Forelimb muscle (tissue), 1 donor: ENCODE results near the gene CAPN11. TPM values are rescaled to one million over a fixed set of nuclear protein-coding genes. Genes with fewer than 3 reads are reported as not detected.

Source experiments
- DNase-seq: peaks from one replicate; pipeline ENCODE4 v3.0.0-alpha.2; 2013; ENCODE audit warnings: low read depth
- polyA plus RNA-seq: library from polyadenylated mRNA; unstranded; fragments of 120-200 nt; gene quantifications from one replicate; pipeline ENCODE4 v1.2.1, GENCODE V29; 2013; ENCODE audit not compliant: insufficient read length

The CAPN11 gene
- polyA plus RNA-seq, 1 donor = 0.56 TPM

DNA sequence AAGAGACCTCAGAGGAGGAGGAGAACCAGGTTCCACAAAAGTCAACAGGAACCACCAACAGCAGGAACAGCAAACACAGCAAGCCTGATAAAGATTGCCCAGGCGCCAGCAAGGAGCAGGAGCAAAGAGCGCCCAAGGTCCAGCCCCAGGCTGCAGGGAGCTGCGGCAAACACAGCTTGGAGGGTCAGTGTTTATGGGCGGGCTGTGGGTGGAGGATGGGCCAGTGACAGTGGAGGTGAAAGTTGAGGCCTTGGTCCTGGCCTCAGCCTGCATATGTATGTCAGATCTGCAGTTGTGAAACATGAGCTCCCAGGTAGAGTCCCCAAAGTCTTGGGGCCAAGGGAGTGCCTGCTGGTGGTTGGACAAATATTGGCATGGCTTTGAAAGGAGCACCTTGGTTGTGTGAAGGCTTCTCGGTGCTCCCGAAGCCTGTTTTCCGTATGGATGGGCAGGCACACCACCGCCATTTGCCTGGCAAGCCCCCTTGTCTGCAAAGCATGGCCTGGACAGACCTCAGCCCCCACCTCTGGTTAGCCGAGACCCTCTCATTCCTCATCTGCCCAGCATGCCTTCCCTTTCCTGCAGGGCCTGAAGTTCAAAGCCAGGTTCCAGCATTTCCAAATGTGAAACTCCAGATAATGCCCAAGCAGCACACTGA, 2.0 kb upstream of the CAPN11 start:
- DNase-seq = no peak

DNA sequence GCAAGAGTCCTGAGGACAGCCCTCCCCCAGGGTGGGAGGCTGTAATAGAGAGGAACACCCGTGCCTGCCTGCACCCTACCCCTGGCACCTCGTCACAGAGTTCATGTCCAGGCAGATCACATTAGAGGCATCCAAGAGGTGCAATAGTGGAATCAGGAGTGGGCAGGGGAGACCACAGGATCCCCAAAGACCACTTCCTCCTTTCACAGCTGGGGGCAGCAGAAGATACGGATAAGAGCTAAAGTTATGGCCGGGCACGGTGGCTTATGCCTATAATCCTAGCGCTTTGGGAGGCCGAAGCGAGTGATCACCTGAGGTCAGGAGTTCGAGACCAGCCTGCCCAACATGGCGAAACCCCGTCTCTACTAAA, 1.5 kb upstream of the CAPN11 start:
- DNase-seq = no peak

DNA sequence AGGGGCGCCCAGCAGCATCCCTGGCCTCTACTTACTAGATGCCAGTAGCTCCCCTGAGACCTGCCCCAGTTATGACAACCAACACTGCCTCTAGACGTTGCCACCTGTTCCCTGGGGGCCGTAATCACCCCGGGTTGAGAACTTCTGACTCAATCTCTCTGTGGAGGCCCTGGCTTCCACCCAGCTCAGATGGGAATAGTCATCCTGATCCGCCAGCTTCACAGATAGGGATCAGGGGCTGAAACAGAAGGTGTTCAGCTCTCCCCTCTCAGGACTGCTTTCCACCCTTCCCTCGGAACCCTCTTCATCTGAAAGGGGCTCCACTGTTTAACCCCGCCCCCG, 3.3 kb downstream of the CAPN11 start:
- DNase-seq = no peak

DNA sequence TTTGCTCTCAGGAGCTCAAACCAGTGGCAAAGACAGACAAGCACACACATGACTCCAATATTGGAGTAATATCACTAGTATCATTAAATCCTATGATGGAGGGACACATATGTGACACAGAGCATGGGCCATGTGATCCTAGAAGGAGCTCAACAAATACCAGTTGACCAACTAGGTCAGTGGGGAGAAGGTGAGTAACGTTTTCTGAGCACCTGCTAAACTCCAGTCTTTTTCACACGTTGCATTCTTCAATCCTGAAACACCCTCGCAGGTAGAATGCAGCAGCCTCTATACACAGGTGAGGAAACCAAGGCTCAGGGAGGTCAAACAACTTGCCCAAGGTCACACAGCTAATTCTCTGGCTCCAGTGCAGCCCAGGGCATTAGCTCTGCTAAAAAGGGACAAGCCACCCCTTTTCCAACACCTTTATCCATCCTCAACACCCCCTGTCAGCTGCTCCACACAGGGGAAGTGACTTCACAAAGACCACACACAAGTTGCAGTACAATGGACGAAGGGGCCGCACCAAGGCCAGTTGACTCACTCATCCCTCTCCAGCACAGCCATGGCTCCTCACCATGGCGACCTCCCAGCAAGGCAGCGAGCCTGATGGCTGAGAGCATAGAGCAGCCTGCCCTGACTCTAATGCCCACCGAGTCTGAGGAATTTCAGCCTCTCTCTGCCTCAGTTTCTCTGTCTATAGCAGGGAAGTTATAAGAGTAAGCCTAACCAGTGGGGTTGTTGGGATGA, 4.4 kb downstream of the CAPN11 start:
- no peak for DNase-seq

DNA sequence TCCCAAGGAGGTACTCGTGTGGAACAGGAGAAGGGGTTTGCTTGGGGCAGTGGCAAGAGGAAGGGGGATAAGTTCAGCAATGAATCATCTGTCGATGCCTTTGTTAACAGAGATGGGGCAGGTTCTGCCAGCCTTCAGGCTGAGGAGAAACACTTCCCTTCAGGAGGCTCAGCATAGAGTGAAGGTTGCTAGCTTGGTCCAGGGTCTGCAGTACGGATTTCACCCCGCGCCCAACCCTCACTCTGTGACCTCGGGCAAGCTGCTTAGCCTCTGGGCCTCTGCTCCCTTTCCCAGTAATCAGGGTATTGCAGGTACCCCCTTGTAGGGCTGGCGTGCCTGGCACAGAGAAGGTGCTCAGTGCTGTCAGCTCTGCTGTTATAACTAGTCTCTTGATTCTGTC, 7.5 kb downstream of the CAPN11 start:
- no peak for DNase-seq

DNA sequence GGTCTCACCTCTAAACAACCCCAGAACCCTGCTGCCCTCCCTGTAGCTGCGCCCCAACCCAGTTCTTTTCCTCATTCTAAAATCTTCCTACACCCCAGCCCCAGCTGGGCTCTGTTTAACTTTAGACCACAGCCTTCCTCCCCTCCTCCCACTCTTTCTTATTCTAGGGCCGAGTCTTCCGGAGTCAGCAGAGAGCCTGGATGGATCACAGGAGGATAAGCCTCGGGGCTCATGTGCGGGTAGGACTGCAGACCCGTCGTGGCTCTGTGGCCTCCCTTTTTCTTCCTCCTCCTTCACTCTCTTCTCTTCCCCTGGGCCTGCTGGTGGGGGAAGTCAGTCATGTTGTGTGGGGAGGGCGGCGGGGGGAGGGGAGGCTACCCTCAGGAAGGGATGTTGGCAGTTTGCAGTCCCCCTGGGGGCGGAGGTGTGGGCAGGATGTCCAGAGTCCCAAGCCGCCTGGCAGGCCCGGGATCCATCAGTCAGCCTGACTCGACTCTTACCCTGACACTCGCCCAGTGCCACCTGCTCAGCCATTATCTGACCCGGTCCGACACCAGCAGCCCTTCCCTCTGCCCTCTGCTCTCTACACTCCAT, 8.1 kb downstream of the CAPN11 start:
- no peak for DNase-seq

DNA sequence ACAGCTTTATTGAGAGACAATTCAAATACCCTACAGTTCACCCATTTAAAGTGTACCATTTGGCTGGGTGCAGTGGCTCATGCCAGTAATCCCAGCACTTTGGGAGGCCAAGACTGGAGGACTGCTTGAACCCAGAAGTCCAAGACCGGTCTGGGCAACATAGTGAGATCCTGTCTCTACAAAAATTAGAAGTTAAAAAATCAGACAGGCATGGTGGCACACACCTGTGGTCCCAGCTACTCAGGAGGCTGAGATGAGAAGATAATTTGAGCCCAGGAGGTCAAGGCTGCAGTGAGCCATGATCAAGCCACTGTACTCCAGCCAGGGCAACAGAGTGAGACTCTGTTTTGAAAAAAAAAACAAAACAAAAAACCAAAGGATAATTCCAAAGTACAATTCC, 8.9 kb downstream of the CAPN11 start:
- DNase-seq = no peak

DNA sequence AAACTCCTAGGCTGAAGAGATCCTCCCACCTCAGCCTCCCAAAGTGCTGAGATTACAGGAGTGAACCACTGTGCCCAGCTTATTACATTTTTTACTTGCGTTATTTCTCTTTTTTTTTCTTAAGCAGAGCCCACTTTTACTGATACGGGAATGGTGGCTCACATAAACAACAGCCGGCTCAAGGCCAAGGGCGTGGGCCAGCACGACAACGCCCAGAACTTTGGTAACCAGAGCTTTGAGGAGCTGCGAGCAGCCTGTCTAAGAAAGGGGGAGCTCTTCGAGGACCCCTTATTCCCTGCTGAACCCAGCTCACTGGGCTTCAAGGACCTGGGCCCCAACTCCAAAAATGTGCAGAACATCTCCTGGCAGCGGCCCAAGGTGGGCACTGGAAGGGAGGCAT, 10.5 kb downstream of the CAPN11 start:
- DNase-seq = no peak

DNA sequence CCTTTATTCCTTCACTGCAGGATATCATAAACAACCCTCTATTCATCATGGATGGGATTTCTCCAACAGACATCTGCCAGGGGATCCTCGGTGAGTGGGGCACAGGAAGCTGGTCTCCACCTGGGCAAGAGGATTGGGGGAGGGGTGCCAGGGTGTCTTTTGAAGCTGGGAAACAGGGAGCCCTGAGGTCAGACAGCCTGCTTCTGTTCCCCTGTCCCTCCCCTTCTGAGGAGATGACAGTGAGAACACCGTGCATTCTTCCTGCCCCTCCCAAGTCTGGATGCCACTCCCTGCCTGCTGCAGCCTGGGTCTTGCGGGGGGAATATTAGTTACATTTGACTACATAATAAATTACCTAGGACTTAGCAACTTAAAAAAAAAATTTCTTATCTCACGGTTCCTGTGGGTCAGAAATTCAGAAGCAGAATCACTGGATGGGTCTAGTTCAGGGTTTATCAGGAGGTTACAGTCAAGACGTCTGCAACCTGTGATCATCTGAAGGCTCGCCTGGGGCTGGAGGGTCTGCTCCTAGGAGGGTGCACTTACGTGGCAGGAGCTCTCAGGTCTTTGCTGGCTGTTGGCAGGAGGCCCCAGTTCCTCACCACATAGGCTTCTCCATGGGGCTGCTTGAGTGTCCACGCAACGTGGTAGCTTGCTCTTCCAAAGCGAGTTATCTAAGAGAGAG, 11.4 kb downstream of the CAPN11 start:
- DNase-seq = no peak

DNA sequence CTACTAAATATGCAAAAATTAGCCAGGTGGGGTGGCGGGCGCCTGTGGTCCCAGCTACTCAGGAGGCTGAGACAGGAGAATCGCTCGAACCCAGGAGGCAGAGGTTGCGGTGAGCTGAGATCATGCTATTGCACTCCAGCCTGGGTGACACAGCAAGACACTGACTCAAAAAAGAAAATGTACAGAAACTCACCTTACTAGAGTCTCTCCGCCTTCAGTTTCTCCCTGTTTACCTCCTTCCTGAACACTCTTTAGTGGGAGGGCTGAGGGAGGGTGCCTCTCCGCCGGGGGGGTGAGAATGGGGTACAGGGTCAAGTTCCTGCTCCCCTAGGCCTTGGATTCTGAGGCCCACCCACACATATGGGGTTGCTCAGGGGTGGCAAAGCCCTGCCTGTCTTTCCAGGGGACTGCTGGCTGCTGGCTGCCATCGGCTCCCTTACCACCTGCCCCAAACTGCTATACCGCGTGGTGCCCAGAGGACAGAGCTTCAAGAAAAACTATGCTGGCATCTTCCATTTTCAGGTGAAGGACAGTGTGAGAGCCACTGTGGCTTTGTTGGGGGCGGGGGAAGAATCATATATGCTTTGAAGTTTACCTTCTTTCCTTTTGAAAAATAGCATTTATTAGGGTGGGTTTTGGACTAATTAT, 13.4 kb downstream of the CAPN11 start:
- no peak for DNase-seq

DNA sequence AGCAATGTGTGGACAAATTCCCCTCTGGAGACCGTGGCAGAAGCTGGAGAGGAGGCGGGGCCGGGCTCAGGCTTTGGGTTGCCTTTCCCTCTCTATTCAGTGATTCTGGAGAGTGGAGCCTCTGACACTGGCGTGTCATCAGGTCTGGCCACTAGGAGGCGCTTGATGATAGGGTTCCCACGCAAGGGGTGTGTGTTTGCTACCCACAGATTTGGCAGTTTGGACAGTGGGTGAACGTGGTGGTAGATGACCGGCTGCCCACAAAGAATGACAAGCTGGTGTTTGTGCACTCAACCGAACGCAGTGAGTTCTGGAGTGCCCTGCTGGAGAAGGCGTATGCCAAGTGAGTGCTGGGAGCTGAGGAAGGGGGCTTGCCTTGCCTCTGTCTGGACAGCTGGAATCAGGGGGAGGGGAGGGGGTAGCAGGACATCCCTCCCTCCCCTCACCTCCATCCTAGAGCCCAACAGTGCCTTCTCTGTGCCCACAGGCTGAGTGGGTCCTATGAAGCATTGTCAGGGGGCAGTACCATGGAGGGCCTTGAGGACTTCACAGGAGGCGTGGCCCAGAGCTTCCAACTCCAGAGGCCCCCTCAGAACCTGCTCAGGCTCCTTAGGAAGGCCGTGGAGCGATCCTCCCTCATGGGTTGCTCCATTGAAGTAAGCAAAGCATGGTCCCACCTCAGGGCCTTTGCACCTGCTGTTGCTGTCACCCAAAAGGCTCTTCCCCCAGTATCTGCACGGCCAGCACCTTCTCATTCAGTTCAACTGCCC, 14.3 kb downstream of the CAPN11 start:
- DNase-seq = peak; percentile 36

DNA sequence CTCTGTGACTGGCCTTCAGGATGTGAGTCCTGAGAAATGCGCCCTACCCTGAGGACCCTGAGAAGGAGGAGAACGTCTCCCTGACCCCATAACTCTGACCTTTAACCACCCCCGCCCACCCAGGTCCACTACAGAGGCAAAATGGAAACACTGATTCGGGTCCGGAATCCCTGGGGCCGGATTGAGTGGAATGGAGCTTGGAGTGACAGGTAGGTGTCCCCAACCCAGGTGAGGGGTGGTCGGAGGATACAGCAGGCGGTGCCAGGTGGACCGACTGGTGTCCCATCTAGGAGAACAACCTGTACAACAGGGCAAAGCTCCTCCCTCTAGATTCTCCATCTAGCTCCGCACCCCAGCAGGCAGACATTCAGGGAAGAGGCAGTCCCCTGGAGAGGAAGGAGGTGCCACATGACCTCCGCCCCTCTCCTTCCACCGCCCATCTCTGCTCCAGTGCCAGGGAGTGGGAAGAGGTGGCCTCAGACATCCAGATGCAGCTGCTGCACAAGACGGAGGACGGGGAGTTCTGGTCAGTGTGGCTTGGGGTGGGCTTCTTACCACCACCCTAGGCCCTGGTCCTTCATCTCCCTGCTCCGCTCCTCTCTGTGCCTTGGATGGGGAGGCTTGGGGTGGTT, 17.6 kb downstream of the CAPN11 start:
- DNase-seq = no peak

DNA sequence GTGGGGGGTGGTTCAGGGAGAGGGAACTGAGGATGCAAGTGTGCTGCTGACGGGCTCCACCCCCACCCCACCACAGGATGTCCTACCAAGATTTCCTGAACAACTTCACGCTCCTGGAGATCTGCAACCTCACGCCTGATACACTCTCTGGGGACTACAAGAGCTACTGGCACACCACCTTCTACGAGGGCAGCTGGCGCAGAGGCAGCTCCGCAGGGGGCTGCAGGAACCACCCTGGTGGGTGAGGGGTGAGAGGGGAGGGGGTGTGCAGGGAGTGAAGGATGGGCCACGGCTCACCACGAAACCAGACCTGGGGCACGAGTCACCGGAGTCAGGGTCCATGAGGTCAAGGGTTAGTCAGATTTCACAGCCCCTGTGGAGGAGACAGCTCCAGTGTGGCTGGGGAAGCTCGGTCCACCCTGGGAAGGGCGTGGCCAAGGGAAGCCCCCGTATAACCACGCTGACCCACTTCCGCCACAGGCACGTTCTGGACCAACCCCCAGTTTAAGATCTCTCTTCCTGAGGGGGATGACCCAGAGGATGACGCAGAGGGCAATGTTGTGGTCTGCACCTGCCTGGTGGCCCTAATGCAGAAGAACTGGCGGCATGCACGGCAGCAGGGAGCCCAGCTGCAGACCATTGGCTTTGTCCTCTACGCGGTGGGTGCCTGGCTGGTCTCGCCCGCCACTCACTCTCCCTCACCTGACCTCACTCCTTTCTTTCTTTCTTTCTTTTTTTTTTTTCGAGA, 18.3 kb downstream of the CAPN11 start:
- DNase-seq = no peak

DNA sequence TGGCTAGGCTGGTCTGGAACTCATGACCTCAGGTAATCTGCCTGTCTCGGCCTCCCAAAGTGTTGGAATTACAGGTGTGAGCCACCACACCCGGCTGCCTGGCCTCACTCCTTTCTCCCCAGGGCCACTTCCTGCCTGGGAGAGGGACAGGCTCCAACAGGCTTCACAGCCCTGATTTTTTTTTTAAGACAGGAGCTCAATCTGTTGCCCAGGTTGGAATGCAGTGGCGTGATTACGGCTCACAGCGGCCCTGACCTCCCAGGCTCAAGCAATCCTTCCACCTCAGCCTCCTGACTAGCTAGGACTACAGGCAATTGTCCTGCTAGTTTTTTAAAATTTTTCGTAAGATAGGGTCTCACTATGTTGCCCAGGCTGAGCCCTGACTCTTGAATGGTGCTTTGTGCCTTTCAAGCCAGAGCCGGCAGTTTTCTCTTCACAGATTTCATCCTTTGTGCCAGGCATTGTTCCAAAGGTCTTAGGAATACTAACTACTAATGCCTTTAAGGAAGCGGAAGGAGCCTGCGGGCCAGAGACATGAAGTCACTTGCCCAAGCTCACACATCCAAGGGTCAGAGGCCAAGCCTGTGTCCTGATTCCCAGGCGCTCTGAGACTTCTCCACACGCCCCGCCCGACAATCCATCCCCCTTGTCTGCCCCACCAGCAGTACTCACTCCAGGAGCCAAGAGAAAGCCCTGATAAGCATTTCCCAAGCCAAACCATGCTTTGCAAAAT, 19.2 kb downstream of the CAPN11 start:
- DNase-seq = no peak

DNA sequence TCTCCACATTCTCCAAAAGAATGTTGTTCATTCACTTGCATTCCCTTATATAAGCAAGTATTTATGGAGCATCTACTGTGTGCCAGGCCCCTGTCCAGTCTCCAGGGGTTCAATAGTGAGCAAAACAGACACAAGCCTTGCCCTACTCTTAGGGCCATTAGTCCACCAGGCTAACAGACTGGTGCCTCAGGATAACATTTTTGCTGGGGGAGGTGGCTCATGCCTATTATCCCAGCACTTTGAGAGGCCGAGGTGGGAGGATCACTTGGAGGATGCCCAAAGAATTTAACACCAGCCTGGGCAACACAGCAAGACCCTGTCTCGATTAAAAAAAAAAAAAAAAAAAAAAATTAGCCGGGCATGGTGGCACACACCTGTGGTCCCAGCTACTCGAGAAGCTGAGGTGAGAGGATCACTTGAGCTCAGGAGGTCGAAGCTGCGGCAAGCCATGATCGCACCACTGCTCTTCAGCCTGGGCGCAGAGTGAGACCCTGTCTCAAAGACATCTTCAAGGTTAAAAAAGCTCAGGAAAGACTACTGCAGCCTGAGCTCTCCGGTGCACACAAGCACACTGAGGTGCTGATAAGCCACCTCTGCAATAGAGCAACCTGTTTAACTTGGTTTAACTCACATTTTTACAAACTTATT, 19.9 kb downstream of the CAPN11 start:
- no peak for DNase-seq

DNA sequence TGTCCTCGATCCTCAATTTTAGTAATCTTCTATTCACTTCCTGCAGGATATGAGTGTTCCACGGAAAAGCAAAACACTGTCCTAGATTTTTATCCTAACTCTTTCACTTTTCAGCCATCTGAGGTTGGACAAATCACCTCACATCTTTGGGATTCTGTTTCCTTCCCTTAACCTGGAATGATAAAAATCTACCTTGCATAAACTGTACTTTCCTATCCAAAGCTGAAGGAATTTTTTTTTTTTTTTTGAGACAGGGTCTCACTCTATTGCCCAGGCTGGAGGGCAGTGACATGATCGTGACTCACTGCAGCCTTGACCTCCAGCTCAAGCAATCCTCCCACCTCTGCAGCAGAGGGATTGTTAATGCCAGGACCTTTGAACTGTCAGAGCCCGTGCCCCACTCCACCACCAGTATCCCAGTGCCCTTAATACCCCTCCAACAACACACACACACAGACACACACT, 20.5 kb downstream of the CAPN11 start:
- no peak for DNase-seq

DNA sequence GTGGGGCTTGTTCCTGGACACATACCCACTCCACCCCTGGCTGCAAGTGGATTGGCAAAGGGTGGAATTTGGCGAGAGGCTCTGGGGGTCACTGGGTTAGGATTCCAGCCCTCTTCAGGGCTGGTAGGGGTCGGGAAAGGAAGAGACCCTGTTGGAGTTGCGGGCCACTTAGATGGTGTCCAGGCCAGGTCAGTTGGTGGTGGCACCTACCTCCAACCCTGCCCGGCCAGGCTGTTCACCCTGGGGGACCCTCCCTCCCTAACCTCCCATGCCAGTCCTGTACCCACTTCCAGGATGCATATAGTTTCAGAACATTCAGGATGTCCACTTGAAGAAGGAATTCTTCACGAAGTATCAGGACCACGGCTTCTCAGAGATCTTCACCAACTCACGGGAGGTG, 21.0 kb downstream of the CAPN11 start:
- no peak for DNase-seq

DNA sequence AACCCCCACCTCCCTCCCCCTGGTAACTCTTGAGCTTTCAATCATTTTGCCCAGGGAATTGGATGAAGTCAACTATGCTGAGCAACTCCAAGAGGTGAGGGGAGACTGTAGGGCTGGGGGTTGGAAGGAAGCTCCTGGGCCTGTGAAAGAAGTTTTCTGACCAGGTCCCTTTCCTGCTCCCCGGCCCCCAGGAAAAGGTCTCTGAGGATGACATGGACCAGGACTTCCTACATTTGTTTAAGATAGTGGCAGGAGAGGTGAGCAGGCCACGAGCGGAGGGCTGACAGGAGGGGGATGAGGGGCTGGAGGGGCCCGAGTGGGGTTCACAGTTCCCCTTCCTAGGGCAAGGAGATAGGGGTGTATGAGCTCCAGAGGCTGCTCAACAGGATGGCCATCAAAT, 21.8 kb downstream of the CAPN11 start:
- DNase-seq = no peak

DNA sequence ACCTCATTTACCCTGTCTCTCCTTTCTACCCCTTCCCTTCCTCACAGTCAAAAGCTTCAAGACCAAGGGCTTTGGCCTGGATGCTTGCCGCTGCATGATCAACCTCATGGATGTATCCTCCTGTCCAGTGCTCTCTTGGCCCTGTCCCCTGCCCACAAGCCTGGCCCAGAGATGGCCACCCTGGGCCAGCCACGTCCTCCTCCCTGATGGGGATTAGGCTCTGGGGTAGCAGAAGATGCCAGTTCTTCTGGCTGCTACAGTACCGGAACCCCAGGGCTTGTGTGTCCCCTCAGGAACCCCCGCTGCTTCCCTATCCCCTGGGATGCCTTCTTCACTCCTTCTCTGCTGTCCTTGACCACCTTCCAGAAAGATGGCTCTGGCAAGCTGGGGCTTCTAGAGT, 22.3 kb downstream of the CAPN11 start:
- no peak for DNase-seq
